Calu3 (cell line): ENCODE results near the gene GSK3B. TPM values are rescaled to one million over a fixed set of nuclear protein-coding genes. Genes with fewer than 3 reads are reported as not detected.

Experiments
- BruUV-seq: library from RNA; stranded (reverse); fragments of 400-500 nt; replicated peaks from 2 replicates; lab custom pipeline; 2021; lab: Mats Ljungman, UMichigan
- CTCF ChIA-PET: fragments of 300-600 bp; sonication (Branson Sonifier 250); formaldehyde crosslinking; loops from one replicate; lab custom pipeline; 2022; ENCODE audit warnings: antibody characterized with exemption; lab: Charles Lee
- DNase-seq: peaks from one replicate; pipeline ENCODE4 v3.0.0; 2022
- H3K27ac Mint-ChIP-seq: one replicate; pipeline ENCODE4 v1.8.0; 2022; ENCODE audit warnings: mixed read lengths; ENCODE audit not compliant: unreplicated experiment
- H3K27me3 Mint-ChIP-seq: one replicate; pipeline ENCODE4 v1.8.0; 2022; ENCODE audit warnings: mixed read lengths; ENCODE audit not compliant: unreplicated experiment
- H3K36me3 Mint-ChIP-seq: one replicate; pipeline ENCODE4 v1.8.0; 2022; ENCODE audit warnings: mild to moderate bottlenecking, moderate library complexity, mixed read lengths; ENCODE audit not compliant: insufficient read depth, unreplicated experiment
- H3K4me1 Mint-ChIP-seq: one replicate; pipeline ENCODE4 v1.8.0; 2022; ENCODE audit warnings: mild to moderate bottlenecking, low read depth, mixed read lengths; ENCODE audit not compliant: unreplicated experiment
- H3K4me3 Mint-ChIP-seq: one replicate; pipeline ENCODE4 v1.8.0; 2022; ENCODE audit warnings: mild to moderate bottlenecking, low read depth, moderate library complexity, mixed read lengths; ENCODE audit not compliant: unreplicated experiment
- H3K9me3 Mint-ChIP-seq: one replicate; pipeline ENCODE4 v1.8.0; 2022; ENCODE audit warnings: low read depth, mixed read lengths; ENCODE audit not compliant: unreplicated experiment
- CTCF ChIP-seq: fragments of 200-600 bp; IDR thresholded peaks from one replicate; pipeline ENCODE4 v1.8.0; 2022; ENCODE audit warnings: antibody characterized with exemption; ENCODE audit not compliant: unreplicated experiment
- intact Hi-C: fragments of 100-400 bp; cut with micrococcal nuclease; formaldehyde crosslinking; loops from one replicate; pipeline ENCODE4 v1.10.0; 2022; ENCODE audit not compliant: unreplicated experiment
- total RNA-seq: library from RNA; stranded (reverse); gene quantifications from 2 replicates; pipeline ENCODE4 v1.2.3, GENCODE V29; 2022

GSK3B gene
- total RNA-seq, 1 experiment from 2014 or later, result 48.6 TPM

GRCh38 chr3:120129051-120129450, 34.8 kb upstream of the GSK3B start:
- BruUV-seq, result no TSS peak

GRCh38 chr3:120125992-120126391, 31.7 kb upstream of the GSK3B start:
- DNase-seq, result no peak
- no peak for TF ChIP-seq CTCF
- Mint-ChIP-seq H3K36me3 (no peaks in the 10 kb centered on the region), H3K27ac (no peak overlapping the region), H3K4me1 (no peaks in the 10 kb centered on the region), H3K4me3 (no peak overlapping the region), H3K27me3 (no peaks in the 10 kb centered on the region), H3K9me3 (no peaks in the 10 kb centered on the region)
- intact Hi-C loops, result no loop called here
- no TSS peak for BruUV-seq
- CTCF ChIA-PET, result interaction anchor here (0.6 kb wide), 1 partner anchor 62 kb away, joined by 5 read pairs; no protein-coding TSS in a partner anchor

More at GRCh38 chr3:120129051-120129450, 34.8 kb upstream of the GSK3B start:
- TF ChIP-seq CTCF, result no peak
- no peak overlapping the region for H3K4me3 Mint-ChIP-seq
- no peaks in the 10 kb centered on the region for H3K27me3 Mint-ChIP-seq
- no peaks in the 10 kb centered on the region for H3K36me3 Mint-ChIP-seq
- intact Hi-C loops, result no loop called here
- no peaks in the 10 kb centered on the region for H3K9me3 Mint-ChIP-seq
- no peak for DNase-seq
- CTCF ChIA-PET, result no interaction called here
- no peaks in the 10 kb centered on the region for H3K4me1 Mint-ChIP-seq
- H3K27ac Mint-ChIP-seq, result no peak overlapping the region

- intact Hi-C loops, result no loop called here
- CTCF ChIA-PET, result no interaction called here
- Mint-ChIP-seq H3K4me3 (no peak overlapping the region), H3K9me3 (peaks cover 2% of the 10 kb centered on the region), H3K4me1 (peaks cover 1% of the 10 kb centered on the region), H3K27ac (no peak overlapping the region), H3K27me3 (no peaks in the 10 kb centered on the region), H3K36me3 (no peaks in the 10 kb centered on the region)
- DNase-seq, result no peak
- no peak for TF ChIP-seq CTCF
- BruUV-seq, result no TSS peak
Measured at GRCh38 chr3:120119846-120120510, 25.7 kb upstream of the GSK3B start.

GRCh38 chr3:120114981-120115380, 20.7 kb upstream of the GSK3B start:
- no peaks in the 10 kb centered on the region for H3K27me3 Mint-ChIP-seq
- intact Hi-C loops, result no loop called here

More at GRCh38 chr3:120114981-120115380, 20.7 kb upstream of the GSK3B start:
- no peak for TF ChIP-seq CTCF
- H3K27ac Mint-ChIP-seq, result no peak overlapping the region
- CTCF ChIA-PET, result no interaction called here
- DNase-seq, result no peak
- BruUV-seq, result no TSS peak
- H3K9me3 Mint-ChIP-seq, result peaks cover 2% of the 10 kb centered on the region
- H3K36me3 Mint-ChIP-seq, result no peaks in the 10 kb centered on the region
- no peak overlapping the region for H3K4me3 Mint-ChIP-seq
- H3K4me1 Mint-ChIP-seq, result peaks cover 29% of the 10 kb centered on the region
